ENCODE data around the gene COQ5.

The COQ5 gene

DNA sequence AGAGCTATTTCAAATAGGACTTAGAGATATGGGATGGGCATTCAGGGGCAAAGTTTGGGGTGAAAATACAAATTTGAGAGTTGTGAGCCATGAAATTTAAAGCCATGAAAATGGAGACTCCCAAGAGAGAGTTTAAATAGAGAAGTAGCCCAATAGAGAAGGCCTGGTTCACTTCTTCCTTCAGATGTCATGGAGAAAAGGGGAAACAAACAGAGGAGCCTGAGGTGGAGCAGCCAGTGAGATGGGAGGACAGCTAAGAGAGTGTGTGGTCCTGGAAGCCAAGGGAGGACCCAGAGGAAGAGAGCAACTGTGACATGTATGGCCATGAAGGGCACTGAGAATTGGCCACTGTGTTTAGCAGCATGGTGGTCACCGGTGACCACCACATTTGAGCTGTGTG, 45.3 kb downstream of the COQ5 start:
- DNase-seq (ENCODE audit: low read depth in 2 of 2), result no peak

DNA sequence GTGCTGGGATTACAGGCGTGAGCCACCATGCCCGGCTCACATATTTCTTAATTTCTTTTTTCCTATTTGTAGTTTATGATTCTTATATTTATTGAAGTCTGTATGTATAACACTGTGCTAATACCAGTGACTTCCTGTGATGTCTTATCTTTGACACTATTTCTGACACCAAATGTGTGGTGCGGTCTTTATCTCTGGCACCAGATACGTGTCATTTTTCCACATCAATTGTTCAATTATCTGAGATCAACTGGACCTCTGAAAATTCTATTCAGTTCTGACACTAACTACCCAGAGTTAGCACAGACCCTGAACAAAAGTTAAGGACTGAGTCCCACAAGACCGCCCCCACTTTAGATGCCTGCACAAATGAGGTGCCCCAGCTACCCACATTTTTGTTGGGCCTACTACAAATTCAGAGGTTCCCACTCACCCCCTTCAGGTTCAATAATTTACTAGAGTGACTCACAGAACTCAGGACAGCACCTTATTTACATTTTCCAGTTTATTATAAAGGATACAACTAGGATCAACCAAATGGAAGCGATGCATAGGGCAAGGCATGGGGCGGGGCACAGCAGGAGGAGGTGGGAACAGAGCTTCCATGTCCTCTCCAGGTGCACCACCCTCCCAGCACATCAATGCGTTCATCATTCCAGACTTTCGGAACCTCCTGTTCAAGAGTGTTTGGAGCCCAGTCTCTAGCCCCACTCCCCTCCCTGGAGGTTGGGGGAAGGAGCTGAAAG, 47.8 kb downstream of the COQ5 start:
- DNase-seq (ENCODE audit: low read depth in 2 of 2), result no peak

DNA sequence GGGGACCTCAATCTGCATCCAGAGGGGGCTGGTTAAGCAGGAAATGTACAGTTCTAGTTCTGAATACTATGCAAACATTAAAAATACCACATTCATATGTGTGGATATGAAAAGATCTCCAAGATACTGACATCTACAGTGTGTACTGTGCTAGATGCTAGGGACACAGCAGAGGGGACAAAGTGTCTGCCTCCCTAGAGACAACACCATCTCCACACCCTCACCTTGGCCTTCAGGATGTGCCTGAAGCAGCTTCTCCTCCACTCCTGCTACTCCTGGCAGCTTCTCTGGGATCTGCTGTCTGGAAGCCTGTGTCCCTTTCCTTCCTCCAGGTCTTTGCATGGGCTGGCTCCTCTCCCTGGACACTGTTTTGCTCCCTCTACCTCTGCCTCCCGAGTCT, 48.7 kb downstream of the COQ5 start:
- DNase-seq (ENCODE audit: low read depth in 2 of 2), result no peak

DNA sequence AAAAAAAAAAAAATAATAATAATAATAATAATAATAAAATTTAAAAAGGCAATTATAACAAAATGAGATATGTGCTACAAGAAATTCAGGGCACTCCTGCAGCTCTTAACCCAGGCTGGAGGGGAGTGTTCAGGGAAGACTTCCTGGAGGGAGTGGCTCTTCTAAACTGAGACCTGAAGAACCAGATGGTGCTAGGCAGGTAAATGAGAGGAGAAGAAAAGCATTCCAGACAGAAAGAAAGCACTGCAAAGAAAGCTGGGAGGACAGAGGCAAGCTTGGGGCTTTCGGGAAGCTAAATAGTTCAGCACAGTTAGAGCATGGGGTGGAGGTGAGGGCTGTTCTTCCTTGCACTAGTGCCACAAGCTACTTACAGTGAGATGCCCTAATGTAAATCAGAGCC, 49.5 kb downstream of the COQ5 start:
- no peak for DNase-seq (ENCODE audit: low read depth in 2 of 2)

DNA sequence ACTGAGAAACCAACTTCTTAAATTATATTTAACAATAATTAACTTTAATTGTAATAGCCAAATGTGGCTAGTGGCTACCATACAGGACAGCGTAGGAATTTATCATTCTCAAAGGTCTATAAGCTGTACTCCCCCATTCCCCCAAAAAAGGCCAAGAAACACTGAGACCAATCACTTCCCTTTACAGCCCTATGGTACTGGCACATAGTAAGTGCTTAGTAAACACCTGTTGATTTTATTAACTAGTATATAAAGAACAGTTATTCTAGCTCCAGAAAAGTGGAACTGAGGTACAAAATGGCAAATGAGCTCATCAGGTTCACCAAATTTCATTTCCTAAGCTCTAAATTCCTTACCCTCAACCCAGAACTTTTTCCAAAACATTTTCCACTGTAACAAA, 53.3 kb downstream of the COQ5 start:
- DNase-seq (ENCODE audit: low read depth in 2 of 2), result no peak

DNA sequence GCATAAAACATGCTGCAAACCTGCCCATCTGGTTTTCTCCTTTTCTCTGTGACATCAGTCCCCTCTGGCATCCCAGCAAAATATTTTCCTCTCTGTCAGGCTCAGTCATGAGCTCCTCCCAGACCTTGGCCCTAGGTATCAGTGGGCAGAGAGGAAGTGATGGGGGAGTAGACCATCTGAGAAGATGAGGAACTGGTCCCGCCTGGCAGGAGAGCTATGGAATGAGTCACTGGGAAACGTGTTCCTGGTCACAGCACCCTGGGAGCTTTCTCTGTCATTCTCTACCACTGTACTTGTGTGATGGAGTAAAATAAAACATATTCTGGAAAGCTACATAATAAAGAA, 54.4 kb downstream of the COQ5 start:
- DNase-seq (ENCODE audit: low read depth in 2 of 2), result no peak

DNA sequence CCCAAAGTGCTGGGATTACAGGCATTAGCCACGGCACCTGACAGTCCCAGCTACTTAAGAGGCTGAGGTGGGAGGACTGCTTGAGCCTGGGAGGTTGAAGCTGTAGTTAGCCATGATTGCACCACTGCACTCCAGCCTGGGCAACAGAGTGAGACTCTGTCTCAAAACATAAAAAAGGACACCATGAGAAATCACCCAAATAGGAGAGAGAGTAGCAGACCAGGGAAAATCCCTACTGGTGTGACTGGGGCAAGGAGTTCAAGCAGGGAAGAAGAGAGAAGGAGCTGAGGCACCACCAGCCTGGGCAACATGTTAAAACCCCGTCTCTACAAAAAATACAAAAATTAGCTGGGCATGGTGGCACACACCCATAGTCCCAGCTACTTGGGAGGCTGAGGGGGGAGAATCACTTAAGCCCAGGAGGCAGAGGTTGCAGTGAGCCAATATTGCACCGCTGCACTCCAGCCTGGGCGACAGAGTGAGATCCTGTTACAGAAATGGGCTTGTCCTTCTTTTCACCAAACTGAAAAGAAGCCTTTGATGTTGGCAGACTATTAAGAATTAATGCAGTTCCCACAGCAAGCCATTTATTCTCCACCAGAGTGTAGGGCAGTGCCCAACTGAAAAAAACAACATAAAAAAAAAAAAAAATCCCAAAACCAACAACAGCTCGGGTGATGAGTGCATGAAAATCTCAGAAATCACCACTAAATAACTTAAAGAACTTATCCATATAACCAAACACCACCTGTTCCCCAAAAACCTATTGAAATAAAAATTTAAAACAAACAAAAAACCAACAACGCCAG, 54.9 kb downstream of the COQ5 start:
- no peak for DNase-seq (ENCODE audit: low read depth in 2 of 2)

DNA sequence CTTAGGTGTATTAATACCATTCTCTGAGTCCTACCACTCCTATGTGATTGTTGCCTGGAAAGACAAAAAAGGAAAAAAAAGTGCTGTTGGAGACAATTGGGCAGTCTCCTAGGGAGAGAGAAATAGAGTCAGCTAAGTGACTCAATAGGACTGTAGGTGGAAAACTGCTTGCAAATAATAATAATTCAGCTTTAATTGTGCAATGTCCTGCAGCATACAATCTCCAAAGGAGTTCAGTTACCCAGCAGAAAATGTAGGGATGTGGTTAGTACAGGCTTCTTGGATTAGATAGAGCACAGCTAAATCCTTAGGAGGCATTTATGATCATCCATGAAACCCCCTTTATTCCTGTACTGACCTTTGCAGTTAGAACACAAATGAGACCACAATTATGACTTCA, 56.4 kb downstream of the COQ5 start:
- no peak for DNase-seq (ENCODE audit: low read depth in 2 of 2)

DNA sequence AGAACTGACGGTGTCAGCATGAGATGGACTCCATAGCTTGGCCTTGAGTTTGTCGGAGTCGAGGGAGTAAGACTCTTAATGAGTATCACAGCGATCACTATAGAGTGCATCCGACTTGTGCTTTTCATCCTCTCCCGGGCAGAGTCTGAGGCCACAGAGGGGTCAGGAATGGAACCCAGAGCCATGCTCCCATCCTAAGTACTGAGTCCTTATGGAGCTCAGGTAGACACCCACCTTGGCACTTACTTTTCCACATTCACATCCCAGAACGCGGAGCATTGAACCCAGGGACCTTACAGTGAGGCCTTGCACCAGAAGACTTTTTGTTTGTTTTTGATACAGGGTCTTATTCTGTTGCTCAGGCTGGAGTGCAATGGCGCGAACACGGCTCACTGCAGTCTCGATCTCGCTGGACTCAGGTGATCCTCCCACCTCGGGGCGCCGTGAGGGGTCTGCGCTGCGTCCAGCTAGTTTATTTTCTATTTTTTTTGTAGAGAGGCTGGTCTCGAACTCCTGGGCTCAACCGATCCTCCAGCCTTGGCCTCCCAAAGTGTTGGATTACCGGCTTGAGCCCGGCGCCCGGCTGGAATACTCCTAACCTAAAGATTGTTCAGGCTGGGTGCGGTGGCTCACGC, 58.7 kb downstream of the COQ5 start:
- DNase-seq (ENCODE audit: low read depth in 2 of 2), result peak in 1 of 2 donors; percentile 6

DNA sequence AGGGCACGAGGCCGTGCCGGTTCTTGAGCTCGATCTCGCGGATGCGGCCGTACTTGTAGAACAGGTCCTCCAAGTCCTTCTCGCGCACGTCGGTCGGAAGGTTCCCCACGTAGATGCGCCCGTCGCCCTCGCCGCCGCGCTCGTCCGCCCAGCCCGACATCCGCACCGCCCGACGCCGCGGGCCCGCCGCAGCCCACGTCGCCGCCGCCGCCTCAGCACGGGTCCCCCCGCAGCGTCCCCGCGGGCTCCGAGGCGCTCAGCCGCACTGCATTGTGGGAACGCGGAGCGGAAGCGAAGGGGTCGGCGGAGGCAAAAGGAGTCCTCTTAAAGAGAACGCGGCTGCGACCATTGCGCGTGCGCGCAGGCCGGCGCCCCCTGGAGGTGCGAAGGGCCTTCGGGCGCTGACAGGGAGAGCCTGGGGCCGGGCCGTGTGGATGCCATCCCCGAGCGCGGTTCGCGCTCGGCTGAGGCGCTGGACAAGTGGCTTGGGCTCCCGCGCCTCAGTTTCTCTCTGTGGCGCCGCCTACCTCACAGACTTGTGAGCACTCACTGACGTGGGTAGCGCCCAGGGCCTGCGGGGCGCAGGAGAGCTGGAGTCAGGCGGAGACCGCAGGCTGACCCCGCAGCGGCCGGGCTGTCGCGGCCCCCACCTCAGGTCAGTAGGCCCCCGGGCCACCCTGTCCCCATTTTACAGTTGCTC, 59.4 kb downstream of the COQ5 start, which contains the start of gene SRSF9:
SRSF9 (minus strand) TSS at position 299 of the 700 bp plus-strand sequence; CDS start at position 160, 139 bp downstream.
- peak; percentile 95 to 96 for DNase-seq (ENCODE audit: low read depth in 2 of 2)

DNA sequence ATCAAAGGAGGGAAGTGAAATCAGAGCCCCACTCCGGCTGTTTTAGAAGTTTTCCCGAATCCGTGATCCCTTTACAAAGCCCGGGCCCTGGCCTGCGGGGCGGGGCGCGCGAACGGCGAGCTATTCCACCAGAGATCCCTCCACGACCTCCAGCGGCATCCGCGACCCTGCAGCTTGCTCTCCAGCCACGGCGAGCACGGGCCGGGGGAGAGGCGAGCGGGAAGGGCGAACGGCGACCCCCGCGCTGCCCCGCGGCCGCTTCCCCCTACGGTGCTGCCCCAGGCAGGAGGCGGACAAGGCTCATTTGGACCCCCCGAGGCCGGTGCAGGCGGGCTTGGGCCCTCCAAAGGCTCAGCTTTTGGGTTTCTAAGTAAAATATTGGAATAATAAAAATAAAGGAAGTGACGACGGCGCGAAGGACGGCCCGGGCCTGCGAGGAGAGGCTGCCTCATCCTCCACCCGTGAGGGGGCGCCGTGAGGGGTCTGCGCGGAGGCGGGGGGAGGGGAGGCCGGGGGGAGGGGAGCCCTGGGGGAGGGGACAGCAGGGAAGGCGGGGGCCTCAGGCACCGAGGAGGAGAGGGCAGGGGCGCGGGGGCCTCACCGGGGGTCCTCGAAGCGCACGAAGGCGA, 60.0 kb downstream of the COQ5 start:
- DNase-seq (ENCODE audit: low read depth in 2 of 2), result peak in 1 of 2 donors; percentile 40

DNA sequence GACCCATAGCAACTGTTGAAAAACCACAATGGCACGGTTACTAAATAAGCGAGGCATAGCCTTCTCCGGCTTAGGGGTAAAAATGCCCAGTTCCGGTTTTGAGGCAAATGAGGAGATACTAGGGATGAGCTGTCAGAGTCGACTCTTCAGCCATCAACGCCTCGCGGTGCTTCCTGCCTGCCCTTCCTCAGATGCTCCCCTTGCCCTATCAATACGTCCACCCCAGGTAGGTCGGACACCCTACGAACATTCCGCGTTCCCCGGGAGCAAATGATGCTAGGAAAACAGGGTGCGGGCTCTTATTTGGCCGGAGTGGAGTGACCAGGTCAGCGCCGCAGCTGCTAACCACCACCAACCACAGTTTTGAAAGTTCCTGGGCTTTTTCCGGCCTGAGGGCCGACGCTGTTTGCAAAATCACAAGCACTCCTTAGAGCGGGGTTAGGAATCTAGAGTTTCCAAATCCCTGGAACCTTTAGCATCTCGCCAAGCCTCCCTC, 60.6 kb downstream of the COQ5 start:
- no peak for DNase-seq (ENCODE audit: low read depth in 2 of 2)

DNA sequence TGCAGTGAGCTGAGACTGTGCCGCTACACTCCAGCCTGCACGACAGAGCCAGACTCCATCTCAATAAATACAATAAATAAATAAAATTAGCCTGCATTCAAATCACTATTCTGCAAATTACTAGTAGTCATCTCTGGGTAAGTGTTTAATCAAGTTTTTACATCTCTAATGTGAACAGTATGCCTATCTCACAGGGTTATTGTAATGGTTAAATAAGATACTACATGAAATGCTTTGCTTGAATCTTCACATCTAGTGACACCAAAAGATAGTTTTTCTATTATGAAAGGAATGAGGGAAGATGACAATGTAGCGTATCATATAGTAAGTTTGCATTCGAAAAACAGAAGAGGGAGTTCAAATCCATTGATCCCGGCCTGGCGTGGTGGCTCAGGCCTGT, 61.5 kb downstream of the COQ5 start:
- DNase-seq (ENCODE audit: low read depth in 2 of 2), result no peak

DNA sequence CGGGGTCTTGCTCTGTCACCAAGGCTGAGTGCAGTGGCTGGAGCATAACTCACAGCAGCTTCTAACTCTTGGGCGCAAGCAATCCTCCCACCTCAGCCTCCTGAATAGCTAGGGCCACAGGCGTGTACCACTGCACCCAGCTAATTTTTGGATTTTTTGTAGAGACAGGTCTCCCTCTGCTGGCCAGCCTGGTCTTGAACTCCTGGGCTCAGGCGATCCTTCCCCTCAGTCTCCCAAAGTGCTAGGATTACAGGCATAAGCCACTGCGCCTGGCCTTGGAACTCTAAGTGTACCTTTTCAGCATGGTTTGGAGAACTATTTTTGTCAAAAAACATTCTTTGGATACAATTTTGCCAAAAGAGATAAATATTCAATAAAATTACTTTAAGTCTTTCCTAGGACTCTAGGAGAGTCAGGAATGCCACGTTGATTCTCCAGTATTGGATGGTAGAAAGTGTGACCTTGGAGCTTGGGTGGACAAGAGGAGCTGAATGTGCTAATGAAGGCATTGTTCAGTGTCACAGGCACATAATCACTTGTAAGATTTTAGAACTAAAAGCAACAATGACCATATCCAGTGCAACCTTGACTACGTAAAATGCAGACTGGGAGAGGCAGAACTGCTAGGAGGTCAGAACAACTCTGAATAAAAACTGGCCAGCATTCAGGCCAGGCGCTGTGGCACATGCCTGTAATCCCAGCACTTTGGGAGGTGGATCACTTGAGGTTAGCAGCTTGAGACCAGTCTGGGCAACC, 62.2 kb downstream of the COQ5 start:
- DNase-seq (ENCODE audit: low read depth in 2 of 2), result peak in 1 of 2 donors; percentile 20

DNA sequence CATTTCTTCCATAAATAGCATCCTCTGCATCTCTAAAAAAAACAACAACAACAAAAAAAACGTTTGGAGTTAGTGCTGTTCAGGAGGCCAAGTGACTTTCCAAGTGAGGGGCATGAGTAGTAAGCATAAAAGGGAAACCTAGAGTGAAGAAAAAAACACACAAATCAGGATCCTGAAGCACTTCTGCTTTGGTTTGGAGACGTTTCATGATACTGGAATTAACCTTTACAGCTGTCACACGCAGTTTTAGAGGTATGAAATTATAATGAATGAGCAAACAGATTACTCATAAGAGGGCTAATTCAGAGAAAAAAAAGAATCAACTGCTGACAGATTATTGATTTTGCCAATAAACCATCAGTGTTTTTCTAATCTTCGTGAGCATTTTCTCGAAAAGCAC, 63.2 kb downstream of the COQ5 start:
- DNase-seq (ENCODE audit: low read depth in 2 of 2), result no peak

DNA sequence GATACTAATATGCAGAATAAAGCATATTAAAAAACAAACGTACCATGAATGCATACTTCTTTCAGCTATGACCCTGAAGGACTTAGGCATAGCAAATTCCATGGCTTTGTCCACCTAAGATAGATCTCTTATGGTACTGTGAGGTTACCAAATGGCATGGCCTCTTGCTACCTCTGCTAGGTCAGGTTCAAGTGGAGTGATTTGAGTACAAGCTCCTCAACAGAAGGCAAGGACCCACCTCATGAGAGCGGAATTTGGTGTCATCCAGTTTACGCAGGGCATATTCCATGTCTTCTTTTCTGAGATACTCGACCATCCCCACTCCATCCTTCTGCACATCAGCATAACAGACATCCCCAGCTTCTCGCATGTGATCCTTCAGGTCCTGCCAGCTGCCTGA, 65.2 kb downstream of the COQ5 start:
- no peak for DNase-seq (ENCODE audit: low read depth in 2 of 2)

DNA sequence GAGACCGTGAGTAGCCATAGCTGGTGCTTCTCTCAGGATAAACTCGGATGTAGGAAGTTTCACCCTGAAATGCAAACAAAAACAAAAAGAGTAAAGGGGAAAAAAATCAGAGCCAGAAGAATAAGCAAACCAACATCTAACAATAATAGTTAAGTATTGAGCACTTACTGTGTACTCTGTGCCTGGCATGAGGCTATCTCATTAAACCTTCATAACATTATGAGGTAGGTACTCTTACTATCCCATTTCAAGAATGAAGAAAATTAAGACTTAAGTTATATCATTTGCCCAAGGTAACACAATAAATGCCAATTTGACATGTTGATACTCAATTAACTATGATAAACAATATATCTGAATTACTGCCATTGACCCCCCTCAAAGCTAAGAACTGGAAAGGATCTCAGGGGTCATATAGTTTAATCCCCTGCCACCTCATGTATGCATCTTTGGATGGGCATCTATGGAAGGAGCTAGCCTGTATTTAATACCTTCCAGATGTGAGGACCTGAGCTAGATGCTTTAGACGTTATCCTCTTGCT, 66.8 kb downstream of the COQ5 start:
- no peak for DNase-seq (ENCODE audit: low read depth in 2 of 2)

DNA sequence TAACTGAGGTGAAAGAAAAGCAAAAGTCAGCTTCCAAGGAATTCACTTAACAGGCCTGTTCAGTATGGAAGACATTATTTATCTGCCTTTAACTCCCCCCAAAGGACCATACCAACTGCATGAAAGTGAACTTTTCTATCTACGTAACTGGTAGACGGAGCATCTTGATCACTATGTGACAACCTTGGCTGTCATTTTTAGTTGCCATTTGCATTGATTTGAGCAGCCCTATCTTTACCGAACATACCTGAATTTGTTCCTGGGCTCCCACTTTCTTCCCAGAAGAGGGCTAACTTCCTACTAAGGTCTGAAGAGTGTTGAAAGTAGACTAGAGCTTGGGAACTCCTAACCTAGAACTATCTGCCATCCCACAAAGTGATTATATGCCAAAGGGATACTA, 68.8 kb downstream of the COQ5 start:
- DNase-seq (ENCODE audit: low read depth in 2 of 2), result no peak

DNA sequence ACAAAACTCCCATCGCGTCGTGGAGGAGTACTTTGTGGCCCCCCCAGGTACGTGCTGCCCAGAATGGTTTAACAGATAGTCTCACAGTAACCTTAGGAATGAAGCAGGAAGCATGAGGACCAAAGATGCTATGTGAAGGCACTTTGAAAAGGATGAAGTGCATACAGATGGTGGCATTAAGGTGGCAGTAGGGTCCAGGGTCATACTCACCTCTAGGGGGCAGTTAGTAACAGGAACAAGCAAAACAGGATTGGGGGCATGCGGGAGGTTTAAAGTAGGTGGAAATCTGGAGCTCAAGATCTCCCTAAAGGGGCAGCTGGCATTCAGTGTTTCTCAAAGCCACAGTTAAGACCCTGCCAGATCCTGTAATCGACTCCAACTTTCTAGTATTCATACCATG, 71.8 kb downstream of the COQ5 start:
- DNase-seq (ENCODE audit: low read depth in 2 of 2), result no peak

DNA sequence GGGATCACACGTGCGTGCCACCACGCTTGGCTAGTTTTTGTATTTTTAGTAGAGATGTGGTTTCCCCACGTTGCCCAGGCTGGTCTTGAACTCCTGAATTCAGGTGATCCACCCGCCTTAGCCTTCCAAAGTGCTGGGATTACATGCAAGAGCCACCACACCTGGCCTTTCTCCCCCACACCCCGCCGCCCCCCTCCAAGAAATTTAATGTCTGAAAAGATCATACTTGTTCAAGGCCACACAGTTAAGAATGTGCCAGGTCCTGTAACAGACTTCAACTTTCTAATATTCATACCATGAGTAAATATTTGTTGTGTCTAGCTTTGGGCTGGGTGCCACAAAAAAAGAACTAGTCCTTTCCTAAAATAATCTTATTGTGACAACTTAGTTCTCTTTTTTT, 73.7 kb downstream of the COQ5 start:
- DNase-seq (ENCODE audit: low read depth in 2 of 2), result no peak

DNA sequence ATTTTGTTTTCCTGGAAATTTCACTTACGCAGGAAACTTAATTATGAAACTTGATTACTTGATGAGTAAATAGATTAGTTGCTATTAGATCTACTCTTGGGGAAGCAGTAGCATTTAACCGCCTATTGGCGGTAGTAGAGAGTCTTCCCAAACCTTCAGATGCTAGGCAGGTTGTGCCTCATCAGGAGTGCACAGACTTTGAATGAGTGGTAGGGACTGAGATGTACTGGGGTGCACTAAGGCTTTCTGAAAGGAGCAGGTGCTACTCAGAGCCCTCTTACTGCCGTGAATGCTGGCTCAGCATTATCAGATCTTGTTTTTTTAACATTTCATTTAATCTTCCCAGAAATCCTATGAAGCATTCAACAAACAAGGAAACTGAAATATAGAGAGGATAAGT, 75.0 kb downstream of the COQ5 start:
- DNase-seq (ENCODE audit: low read depth in 2 of 2), result no peak
